Measurements from ENCODE around the gene IGF2BP3.

The IGF2BP3 gene

GRCh38 chr7:23434147-23434917 lies 36.0 kb downstream of the IGF2BP3 start:
- Histone ChIP-seq H2AK5ac (ENCODE audit: low read length, severe bottlenecking) (no peak overlapping the region), H3K79me1 (replicated peaks; ENCODE audit: low read length, poor library complexity, severe bottlenecking) (peaks cover 2% of the 10 kb centered on the region)

GRCh38 chr7:23431702-23432199 lies 38.5 kb downstream of the IGF2BP3 start:
- peaks cover 2% of the 10 kb centered on the region for H3K79me1 ChIP-seq (replicated peaks; ENCODE audit: low read length, poor library complexity, severe bottlenecking)
- H3K27ac ChIP-seq (ENCODE audit: low read length, poor library complexity, severe bottlenecking): no peak overlapping the region
- no peaks in the 10 kb centered on the region for H3K9me3 ChIP-seq (ENCODE audit: control insufficient read depth, low read length)
- no peak overlapping the region for H2BK12ac ChIP-seq (ENCODE audit: low read length in 2 of 2)
- 84% methylated on average over 7 of the region's 7 CpGs for WGBS
- H3K4me1 ChIP-seq (ENCODE audit: control insufficient read depth, insufficient read depth, low read depth, low read length): peaks cover 7% of the 10 kb centered on the region
- H3K23ac ChIP-seq (ENCODE audit: low read length in 2 of 2): no peak overlapping the region
- no peak overlapping the region for H4K8ac ChIP-seq (ENCODE audit: low read length)
- H3K4me3 ChIP-seq (ENCODE audit: insufficient read depth in 1 of 2, low read depth in 1 of 2, low read length in 2 of 2): no peak overlapping the region
- H2BK15ac ChIP-seq (ENCODE audit: low read depth, poor library complexity, severe bottlenecking): no peak overlapping the region
- H2BK5ac ChIP-seq (ENCODE audit: low read depth, low read length, poor library complexity, severe bottlenecking): no peak overlapping the region
- peak; percentile 62 for DNase-seq
- no peak overlapping the region for H3K4me2 ChIP-seq (ENCODE audit: low read length, poor library complexity, severe bottlenecking)
- no peaks in the 10 kb centered on the region for H3K36me3 ChIP-seq (ENCODE audit: control insufficient read depth in 1 of 2, insufficient read depth in 2 of 2, low read depth in 1 of 2, low read length in 2 of 2)
- H3K27me3 ChIP-seq (ENCODE audit: control insufficient read depth in 1 of 2, insufficient read depth in 1 of 2, low read length in 2 of 2): no peaks in the 10 kb centered on the region
- no peak overlapping the region for H2BK120ac ChIP-seq (ENCODE audit: low read depth, low read length)
- no peak overlapping the region for H3K9ac ChIP-seq (ENCODE audit: low read length)
- no peak overlapping the region for H3K14ac ChIP-seq (ENCODE audit: low read length in 2 of 2)
- H4K91ac ChIP-seq (ENCODE audit: low read length): no peak overlapping the region
- H2AFZ ChIP-seq (ENCODE audit: low read depth, low read length): no peak overlapping the region
- H3K4ac ChIP-seq (ENCODE audit: low read depth in 1 of 2, low read length in 2 of 2): no peak overlapping the region
- no peak overlapping the region for H2AK5ac ChIP-seq (ENCODE audit: low read length, severe bottlenecking)
- peak overlapping the region; percentile 43 to 57 for H3K18ac ChIP-seq (ENCODE audit: low read depth in 1 of 2, low read length in 2 of 2)

More at GRCh38 chr7:23434147-23434917, 36.0 kb downstream of the IGF2BP3 start:
- Histone ChIP-seq H2BK12ac (ENCODE audit: low read length in 2 of 2) (no peak overlapping the region), H3K4me2 (ENCODE audit: low read length, poor library complexity, severe bottlenecking) (no peak overlapping the region), H2BK120ac (ENCODE audit: low read depth, low read length) (no peak overlapping the region), H3K23ac (ENCODE audit: low read length in 2 of 2) (no peak overlapping the region), H3K18ac (ENCODE audit: low read depth in 1 of 2, low read length in 2 of 2) (no peak overlapping the region), H4K91ac (ENCODE audit: low read length) (no peak overlapping the region), H3K27me3 (ENCODE audit: control insufficient read depth in 1 of 2, insufficient read depth in 1 of 2, low read length in 2 of 2) (no peaks in the 10 kb centered on the region), H3K36me3 (ENCODE audit: control insufficient read depth in 1 of 2, insufficient read depth in 2 of 2, low read depth in 1 of 2, low read length in 2 of 2) (no peaks in the 10 kb centered on the region), H3K9ac (ENCODE audit: low read length) (no peak overlapping the region), H3K27ac (ENCODE audit: low read length, poor library complexity, severe bottlenecking) (no peak overlapping the region), H3K9me3 (ENCODE audit: control insufficient read depth, low read length) (no peaks in the 10 kb centered on the region), H2AFZ (ENCODE audit: low read depth, low read length) (no peak overlapping the region), H3K4me1 (ENCODE audit: control insufficient read depth, insufficient read depth, low read depth, low read length) (peaks cover 7% of the 10 kb centered on the region), H3K4ac (ENCODE audit: low read depth in 1 of 2, low read length in 2 of 2) (no peak overlapping the region), H4K8ac (ENCODE audit: low read length) (no peak overlapping the region), H3K14ac (ENCODE audit: low read length in 2 of 2) (no peak overlapping the region), H2BK5ac (ENCODE audit: low read depth, low read length, poor library complexity, severe bottlenecking) (no peak overlapping the region), H2BK15ac (ENCODE audit: low read depth, poor library complexity, severe bottlenecking) (no peak overlapping the region), H3K4me3 (ENCODE audit: insufficient read depth in 1 of 2, low read depth in 1 of 2, low read length in 2 of 2) (no peak overlapping the region)
- no peak for DNase-seq
- WGBS: 96% methylated on average over 3 of the region's 5 CpGs

GRCh38 chr7:23430893-23431259 lies 39.4 kb downstream of the IGF2BP3 start:
- Histone ChIP-seq H3K27ac (ENCODE audit: low read length, poor library complexity, severe bottlenecking) (no peak overlapping the region), H2BK12ac (ENCODE audit: low read length in 2 of 2) (no peak overlapping the region), H4K8ac (ENCODE audit: low read length) (no peak overlapping the region), H2AFZ (ENCODE audit: low read depth, low read length) (no peak overlapping the region), H2BK15ac (ENCODE audit: low read depth, poor library complexity, severe bottlenecking) (no peak overlapping the region), H3K4me1 (ENCODE audit: control insufficient read depth, insufficient read depth, low read depth, low read length) (peaks cover 7% of the 10 kb centered on the region), H3K14ac (ENCODE audit: low read length in 2 of 2) (no peak overlapping the region), H4K91ac (ENCODE audit: low read length) (no peak overlapping the region), H3K18ac (ENCODE audit: low read depth in 1 of 2, low read length in 2 of 2) (no peak overlapping the region), H2AK5ac (ENCODE audit: low read length, severe bottlenecking) (no peak overlapping the region), H3K9ac (ENCODE audit: low read length) (no peak overlapping the region), H3K9me3 (ENCODE audit: control insufficient read depth, low read length) (no peaks in the 10 kb centered on the region), H3K27me3 (ENCODE audit: control insufficient read depth in 1 of 2, insufficient read depth in 1 of 2, low read length in 2 of 2) (no peaks in the 10 kb centered on the region), H3K79me1 (replicated peaks; ENCODE audit: low read length, poor library complexity, severe bottlenecking) (peaks cover 2% of the 10 kb centered on the region), H3K4ac (ENCODE audit: low read depth in 1 of 2, low read length in 2 of 2) (no peak overlapping the region), H2BK5ac (ENCODE audit: low read depth, low read length, poor library complexity, severe bottlenecking) (no peak overlapping the region), H3K23ac (ENCODE audit: low read length in 2 of 2) (no peak overlapping the region), H2BK120ac (ENCODE audit: low read depth, low read length) (no peak overlapping the region), H3K36me3 (ENCODE audit: control insufficient read depth in 1 of 2, insufficient read depth in 2 of 2, low read depth in 1 of 2, low read length in 2 of 2) (no peaks in the 10 kb centered on the region), H3K4me3 (ENCODE audit: insufficient read depth in 1 of 2, low read depth in 1 of 2, low read length in 2 of 2) (no peak overlapping the region), H3K4me2 (ENCODE audit: low read length, poor library complexity, severe bottlenecking) (no peak overlapping the region)
- no peak for DNase-seq
- 82% methylated on average over 2 of the region's 4 CpGs for WGBS

- H3K79me1 ChIP-seq (replicated peaks; ENCODE audit: low read length, poor library complexity, severe bottlenecking): peaks cover 8% of the 10 kb centered on the region
- H2AFZ ChIP-seq (ENCODE audit: low read depth, low read length): no peak overlapping the region
- H3K18ac ChIP-seq (ENCODE audit: low read depth in 1 of 2, low read length in 2 of 2): no peak overlapping the region
- no peak overlapping the region for H3K27ac ChIP-seq (ENCODE audit: low read length, poor library complexity, severe bottlenecking)
- no peak overlapping the region for H2BK15ac ChIP-seq (ENCODE audit: low read depth, poor library complexity, severe bottlenecking)
- H3K4me3 ChIP-seq (ENCODE audit: insufficient read depth in 1 of 2, low read depth in 1 of 2, low read length in 2 of 2): no peak overlapping the region
- peaks cover 2% of the 10 kb centered on the region for H3K4me1 ChIP-seq (ENCODE audit: control insufficient read depth, insufficient read depth, low read depth, low read length)
- no peaks in the 10 kb centered on the region for H3K27me3 ChIP-seq (ENCODE audit: control insufficient read depth in 1 of 2, insufficient read depth in 1 of 2, low read length in 2 of 2)
- H4K8ac ChIP-seq (ENCODE audit: low read length): no peak overlapping the region
- no peak overlapping the region for H3K4me2 ChIP-seq (ENCODE audit: low read length, poor library complexity, severe bottlenecking)
- no peak overlapping the region for H4K91ac ChIP-seq (ENCODE audit: low read length)
- no peak overlapping the region for H2BK120ac ChIP-seq (ENCODE audit: low read depth, low read length)
- H3K36me3 ChIP-seq (ENCODE audit: control insufficient read depth in 1 of 2, insufficient read depth in 2 of 2, low read depth in 1 of 2, low read length in 2 of 2): no peaks in the 10 kb centered on the region
- no peak overlapping the region for H3K14ac ChIP-seq (ENCODE audit: low read length in 2 of 2)
- no peak for DNase-seq
- no peak overlapping the region for H2AK5ac ChIP-seq (ENCODE audit: low read length, severe bottlenecking)
- no peaks in the 10 kb centered on the region for H3K9me3 ChIP-seq (ENCODE audit: control insufficient read depth, low read length)
- no peak overlapping the region for H2BK12ac ChIP-seq (ENCODE audit: low read length in 2 of 2)
- H3K23ac ChIP-seq (ENCODE audit: low read length in 2 of 2): no peak overlapping the region
- H3K4ac ChIP-seq (ENCODE audit: low read depth in 1 of 2, low read length in 2 of 2): no peak overlapping the region
- H2BK5ac ChIP-seq (ENCODE audit: low read depth, low read length, poor library complexity, severe bottlenecking): no peak overlapping the region
- 92% methylated on average over 3 of the region's 3 CpGs for WGBS
- H3K9ac ChIP-seq (ENCODE audit: low read length): no peak overlapping the region
These were observed 43.4 kb downstream of the IGF2BP3 start for GRCh38 chr7:23426876-23427275.

Data from mesenchymal stem cell (in vitro differentiated cells and primary cell).